Muscle of arm (tissue), 12 donors: Measurements from ENCODE around the gene ZNF23. TPM values are rescaled to one million over a fixed set of nuclear protein-coding genes. Genes with fewer than 3 reads are reported as not detected.

Experiments
- DNase-seq: peaks from one replicate; pipeline ENCODE4 v3.0.0-alpha.2; 2013
- polyA plus RNA-seq, 12 donors: library from polyadenylated mRNA; unstranded; fragments of 120-200 nt; gene quantifications; one replicate each; pipeline ENCODE4 v1.2.1, GENCODE V29; 2013; ENCODE audit not compliant: insufficient read length in 12 of 12

The ZNF23 gene
- polyA plus RNA-seq, 12 donors = 9.5 to 15.4 (median 11.8) TPM; not detected in 1

GRCh38 chr16:71399801-71400563, 62.1 kb downstream of the ZNF23 start:
- no peak for DNase-seq

Other genes starting within 250 kb of the ZNF23 start
- gene HYDIN, start 231.5 kb downstream of the ZNF23 start, polyA plus RNA-seq = 1 to 10 TPM in 9 of 12 donors, under 1 TPM in 1, not detected in 2; 0.96 to 4.7 (median 2.6) TPM
- gene CMTR2, start 172.8 kb downstream of the ZNF23 start, polyA plus RNA-seq = 10 to 100 TPM in 11 of 12 donors, not detected in 1; 20.3 to 34.2 (median 27.4) TPM
- gene CALB2, start 103.5 kb downstream of the ZNF23 start, polyA plus RNA-seq = 1 to 10 TPM in 3 of 12 donors, under 1 TPM in 7, not detected in 2; 0.45 to 1.4 (median 0.71) TPM
- gene TLE7, start 20.2 kb downstream of the ZNF23 start, polyA plus RNA-seq = not detected
- gene ZNF19, start 27.1 kb upstream of the ZNF23 start, polyA plus RNA-seq = 1 to 10 TPM in 10 of 12 donors, not detected in 2; 2.4 to 3.9 (median 2.6) TPM
- gene CHST4, start 64.2 kb upstream of the ZNF23 start, polyA plus RNA-seq = under 1 TPM in 2 of 12 donors, not detected in 10; 0.13 to 0.15 TPM
- gene TAT, start 114.8 kb upstream of the ZNF23 start, polyA plus RNA-seq = under 1 TPM in 4 of 12 donors, not detected in 8; 0.04 to 0.12 (median 0.07) TPM
- 1 to 10 TPM in 3 of 12 donors, under 1 TPM in 8, not detected in 1; 0.07 to 7.7 (median 0.29) TPM for gene MARVELD3, start 163.9 kb upstream of the ZNF23 start, polyA plus RNA-seq